ENCODE measurements around the gene AASS.

Gene AASS

GRCh38 chr7:122103064-122103463 lies 41.0 kb downstream of the AASS start:
- no peak for DNase-seq

- DNase-seq: no peak
Measured at GRCh38 chr7:122100021-122100420, 44.0 kb downstream of the AASS start.

- DNase-seq: no peak
Measured at GRCh38 chr7:122095642-122096041, 48.4 kb downstream of the AASS start.

GRCh38 chr7:122094549-122094948 lies 49.5 kb downstream of the AASS start:
- DNase-seq: no peak

GRCh38 chr7:122092964-122093797 lies 50.9 kb downstream of the AASS start:
- DNase-seq: peak; percentile 22

- no peak for DNase-seq
Measured at GRCh38 chr7:122082670-122083069, 61.4 kb downstream of the AASS start.

GRCh38 chr7:122082160-122082559 lies 61.9 kb downstream of the AASS start:
- no peak for DNase-seq

GRCh38 chr7:122073635-122074034 lies 70.4 kb downstream of the AASS start:
- no peak for DNase-seq

- DNase-seq: no peak
Measured at GRCh38 chr7:122072924-122073599, 71.0 kb downstream of the AASS start.

- no peak for DNase-seq
Measured at GRCh38 chr7:122072272-122072671, 71.8 kb downstream of the AASS start.

- DNase-seq: no peak
Measured at GRCh38 chr7:122070834-122071233, 73.2 kb downstream of the AASS start.

GRCh38 chr7:122070062-122070461 lies 74.0 kb downstream of the AASS start:
- no peak for DNase-seq

- no peak for DNase-seq
Measured at GRCh38 chr7:122068999-122069398, 75.0 kb downstream of the AASS start.

GRCh38 chr7:122068046-122068445 lies 76.0 kb downstream of the AASS start:
- DNase-seq: no peak

GRCh38 chr7:122067077-122067476 lies 77.0 kb downstream of the AASS start:
- DNase-seq: no peak

- DNase-seq: no peak
Measured at GRCh38 chr7:122064971-122065370, 79.1 kb downstream of the AASS start.

GRCh38 chr7:122063146-122063545 lies 80.9 kb downstream of the AASS start:
- DNase-seq: no peak

- DNase-seq: no peak
Measured at GRCh38 chr7:122059542-122059941, 84.5 kb downstream of the AASS start.

GRCh38 chr7:122056977-122057376 lies 87.1 kb downstream of the AASS start:
- no peak for DNase-seq

- no peak for DNase-seq
Measured at GRCh38 chr7:122055073-122055472, 89.0 kb downstream of the AASS start.

GRCh38 chr7:122054393-122054792 lies 89.7 kb downstream of the AASS start:
- no peak for DNase-seq

- no peak for DNase-seq
Measured at GRCh38 chr7:122046402-122046801, 97.6 kb downstream of the AASS start.

- DNase-seq: no peak
Measured at GRCh38 chr7:122040147-122040546, 103.9 kb downstream of the AASS start.

GRCh38 chr7:122038904-122039303 lies 105.1 kb downstream of the AASS start:
- DNase-seq: no peak

GRCh38 chr7:122038134-122038533 lies 105.9 kb downstream of the AASS start:
- no peak for DNase-seq

Data from activated CD4-positive, alpha-beta T cell treated with anti-CD3 and anti-CD28 coated beads, Interleukin-2, amount 50 U/mL, for 1 hour (primary cell).